ENCODE measurements around the gene NCOA7.

DNA sequence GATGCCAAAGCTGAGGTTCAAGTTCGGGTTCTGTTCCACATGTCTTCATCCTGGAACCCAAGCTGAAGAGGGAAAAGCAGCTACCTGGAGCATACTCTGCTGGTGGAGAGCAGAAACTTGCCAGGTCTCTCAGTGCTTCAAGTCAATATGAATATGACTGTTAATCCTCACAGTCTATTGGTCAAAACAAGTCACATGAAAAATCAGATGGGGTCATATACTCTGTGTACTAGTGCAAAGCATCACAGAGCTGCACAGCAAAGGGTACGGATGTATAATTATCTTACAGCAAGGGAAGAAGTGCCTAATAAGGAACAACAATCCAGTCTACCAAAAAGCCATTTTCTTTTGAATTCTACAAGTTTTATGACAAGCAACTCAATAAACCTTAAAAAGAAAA, 11.6 kb downstream of the NCOA7 start:
- TF ChIP-seq, protein P1, sequence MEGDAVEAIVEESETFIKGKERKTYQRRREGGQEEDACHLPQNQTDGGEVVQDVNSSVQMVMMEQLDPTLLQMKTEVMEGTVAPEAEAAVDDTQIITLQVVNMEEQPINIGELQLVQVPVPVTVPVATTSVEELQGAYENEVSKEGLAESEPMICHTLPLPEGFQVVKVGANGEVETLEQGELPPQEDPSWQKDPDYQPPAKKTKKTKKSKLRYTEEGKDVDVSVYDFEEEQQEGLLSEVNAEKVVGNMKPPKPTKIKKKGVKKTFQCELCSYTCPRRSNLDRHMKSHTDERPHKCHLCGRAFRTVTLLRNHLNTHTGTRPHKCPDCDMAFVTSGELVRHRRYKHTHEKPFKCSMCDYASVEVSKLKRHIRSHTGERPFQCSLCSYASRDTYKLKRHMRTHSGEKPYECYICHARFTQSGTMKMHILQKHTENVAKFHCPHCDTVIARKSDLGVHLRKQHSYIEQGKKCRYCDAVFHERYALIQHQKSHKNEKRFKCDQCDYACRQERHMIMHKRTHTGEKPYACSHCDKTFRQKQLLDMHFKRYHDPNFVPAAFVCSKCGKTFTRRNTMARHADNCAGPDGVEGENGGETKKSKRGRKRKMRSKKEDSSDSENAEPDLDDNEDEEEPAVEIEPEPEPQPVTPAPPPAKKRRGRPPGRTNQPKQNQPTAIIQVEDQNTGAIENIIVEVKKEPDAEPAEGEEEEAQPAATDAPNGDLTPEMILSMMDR (IDR thresholded peaks at IDR 0.05): no peak
- TF ChIP-seq POLR2A (IDR thresholded peaks at IDR 0.05): no peak
